Measurements from ENCODE around the gene RFWD3.

DNA sequence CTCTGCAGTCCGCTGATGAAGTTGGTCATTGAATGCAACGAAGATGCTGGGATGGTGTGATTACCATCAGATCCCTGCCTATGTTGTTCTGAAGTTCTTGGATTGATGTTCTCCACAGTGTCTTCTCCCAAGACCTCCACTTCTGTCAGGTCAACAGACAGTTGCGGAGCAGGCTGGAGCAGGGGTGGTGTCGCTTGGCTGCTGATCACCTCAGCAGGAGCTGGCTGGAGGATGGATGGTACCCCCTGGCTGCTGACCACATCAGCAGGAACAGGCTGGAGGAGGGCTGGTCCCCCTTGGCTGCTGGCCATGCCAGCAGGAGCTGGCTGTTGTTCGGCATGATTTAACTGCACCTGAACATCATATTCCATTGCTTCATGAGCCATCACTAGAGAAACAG, 5.6 kb downstream of the RFWD3 start:
- TF ChIP-seq, protein P1, sequence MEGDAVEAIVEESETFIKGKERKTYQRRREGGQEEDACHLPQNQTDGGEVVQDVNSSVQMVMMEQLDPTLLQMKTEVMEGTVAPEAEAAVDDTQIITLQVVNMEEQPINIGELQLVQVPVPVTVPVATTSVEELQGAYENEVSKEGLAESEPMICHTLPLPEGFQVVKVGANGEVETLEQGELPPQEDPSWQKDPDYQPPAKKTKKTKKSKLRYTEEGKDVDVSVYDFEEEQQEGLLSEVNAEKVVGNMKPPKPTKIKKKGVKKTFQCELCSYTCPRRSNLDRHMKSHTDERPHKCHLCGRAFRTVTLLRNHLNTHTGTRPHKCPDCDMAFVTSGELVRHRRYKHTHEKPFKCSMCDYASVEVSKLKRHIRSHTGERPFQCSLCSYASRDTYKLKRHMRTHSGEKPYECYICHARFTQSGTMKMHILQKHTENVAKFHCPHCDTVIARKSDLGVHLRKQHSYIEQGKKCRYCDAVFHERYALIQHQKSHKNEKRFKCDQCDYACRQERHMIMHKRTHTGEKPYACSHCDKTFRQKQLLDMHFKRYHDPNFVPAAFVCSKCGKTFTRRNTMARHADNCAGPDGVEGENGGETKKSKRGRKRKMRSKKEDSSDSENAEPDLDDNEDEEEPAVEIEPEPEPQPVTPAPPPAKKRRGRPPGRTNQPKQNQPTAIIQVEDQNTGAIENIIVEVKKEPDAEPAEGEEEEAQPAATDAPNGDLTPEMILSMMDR (IDR thresholded peaks at IDR 0.05; ENCODE audit: low read length), result no peak
- no peak for TF ChIP-seq EZH2 (IDR thresholded peaks at IDR 0.05; ENCODE audit: borderline replicate concordance, low read length)
